ENCODE data around the gene APCDD1. TPM values are rescaled to one million over a fixed set of nuclear protein-coding genes. Genes with fewer than 3 reads are reported as not detected.

Gene APCDD1
- total RNA-seq, 4 donors from 2014 or later: 34.7 to 196 (median 41.3) TPM

GRCh38 chr18:10518595-10519255 is 64.3 kb downstream of the APCDD1 start:
- H3K4me3 ChIP-seq: no peak overlapping the region
- 48 to 59% methylated on average over 7 to 10 of the region's 12 CpGs for WGBS, 2 donors (ENCODE audit: low coverage in 1 of 2)
- ATAC-seq: peak; percentile 41

GRCh38 chr18:10519366-10519765 is 64.9 kb downstream of the APCDD1 start:
- Histone ChIP-seq H3K36me3 (no peaks in the 10 kb centered on the region), H3K27me3 (no peaks in the 10 kb centered on the region), H3K9me3 (no peaks in the 10 kb centered on the region), H3K4me3 (no peak overlapping the region), H3K27ac (peak overlapping the region in 3 of 4 donors; percentile 37 to 62 (median 47)), H3K4me1 (peaks cover 0 to 46% (median 19%) of the 10 kb centered on the region in 3 donors)
- no peak for TF ChIP-seq CTCF (IDR thresholded peaks at IDR 0.05)
- no peak for TF ChIP-seq POLR2A (IDR thresholded peaks at IDR 0.05)
- no peak for TF ChIP-seq EP300 (IDR thresholded peaks at IDR 0.05)
- TF ChIP-seq POLR2AphosphoS5 (IDR thresholded peaks at IDR 0.05): no peak
- ATAC-seq: peak; percentile 8
- WGBS, 2 donors (ENCODE audit: low coverage in 1 of 2): 0 to 31% methylated on average over 1 to 2 of the region's 2 CpGs

More at GRCh38 chr18:10518595-10519255, 64.3 kb downstream of the APCDD1 start:
- TF ChIP-seq POLR2AphosphoS5 (IDR thresholded peaks at IDR 0.05): peak; percentile 83
- TF ChIP-seq CTCF (IDR thresholded peaks at IDR 0.05): peak in 3 of 4 experiments; percentile 28 to 45 (median 44)
- TF ChIP-seq POLR2A (IDR thresholded peaks at IDR 0.05): no peak
- no peak for TF ChIP-seq EP300 (IDR thresholded peaks at IDR 0.05)
- no peaks in the 10 kb centered on the region for H3K27me3 ChIP-seq
- no peaks in the 10 kb centered on the region for H3K36me3 ChIP-seq
- H3K27ac ChIP-seq: peak overlapping the region in 3 of 4 donors; percentile 37 to 62 (median 47)
- peaks cover 0 to 52% (median 19%) of the 10 kb centered on the region in 3 donors for H3K4me1 ChIP-seq
- H3K9me3 ChIP-seq: no peaks in the 10 kb centered on the region

GRCh38 chr18:10519999-10520935 is 65.8 kb downstream of the APCDD1 start:
- Histone ChIP-seq H3K27me3 (no peaks in the 10 kb centered on the region), H3K9me3 (no peaks in the 10 kb centered on the region), H3K27ac (peak overlapping the region in 2 of 4 donors; percentile 36 to 62), H3K4me3 (no peak overlapping the region), H3K36me3 (no peaks in the 10 kb centered on the region), H3K4me1 (peaks cover 0 to 48% (median 19%) of the 10 kb centered on the region in 3 donors)
- TF ChIP-seq EP300 (IDR thresholded peaks at IDR 0.05): no peak
- TF ChIP-seq CTCF (IDR thresholded peaks at IDR 0.05): peak; percentile 46 to 94 (median 77)
- peak; percentile 75 for TF ChIP-seq POLR2AphosphoS5 (IDR thresholded peaks at IDR 0.05)
- no peak for TF ChIP-seq POLR2A (IDR thresholded peaks at IDR 0.05)
- WGBS, 2 donors (ENCODE audit: low coverage in 1 of 2): 16 to 21% methylated on average over 13 to 16 of the region's 17 CpGs
- peak; percentile 86 for ATAC-seq

GRCh38 chr18:10521566-10521965 is 67.1 kb downstream of the APCDD1 start:
- H3K9me3 ChIP-seq: no peaks in the 10 kb centered on the region
- no peak for ATAC-seq
- 74 to 85% methylated on average over 3 to 8 of the region's 8 CpGs for WGBS, 2 donors (ENCODE audit: low coverage in 1 of 2)
- TF ChIP-seq POLR2AphosphoS5 (IDR thresholded peaks at IDR 0.05) (no peak), EP300 (IDR thresholded peaks at IDR 0.05) (no peak), POLR2A (IDR thresholded peaks at IDR 0.05) (no peak), CTCF (IDR thresholded peaks at IDR 0.05) (no peak)
- no peak overlapping the region for H3K4me3 ChIP-seq
- H3K36me3 ChIP-seq: no peaks in the 10 kb centered on the region
- no peaks in the 10 kb centered on the region for H3K27me3 ChIP-seq
- H3K27ac ChIP-seq: no peak overlapping the region
- H3K4me1 ChIP-seq: peaks cover 0 to 46% (median 19%) of the 10 kb centered on the region in 3 donors

Measured in gastroesophageal sphincter (tissue), 4 donors.